RPMI8226 (cell line): ENCODE measurements around the gene MYO18A.
"Not testable (repeated sequence)": the region's sequence is repeated elsewhere in the genome, so short reads cannot be mapped to it uniquely, and the experiment has no call there.

ENCODE experiments used
- DNase-seq: peaks from one replicate; pipeline ENCODE4 v3.0.0-alpha.2; 2015

MYO18A gene

DNA sequence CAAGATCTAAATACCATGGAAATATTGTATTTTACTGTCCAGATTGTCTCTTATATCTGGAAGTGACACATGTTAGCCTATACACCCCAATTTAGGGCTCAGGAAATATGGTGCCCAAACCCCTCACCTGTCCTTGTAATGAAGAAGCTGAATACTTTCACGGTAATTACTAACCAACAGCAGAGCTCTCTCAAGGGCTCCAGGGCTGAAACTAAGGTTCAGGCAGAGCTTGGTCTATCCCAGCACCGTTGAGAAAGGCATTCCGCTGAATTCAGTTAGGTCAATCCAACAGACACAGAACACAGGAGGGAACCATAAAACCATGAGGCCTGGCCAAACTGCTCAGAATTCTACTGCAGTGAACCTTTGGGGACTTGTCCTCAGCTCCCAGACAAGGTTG lies 14.9 kb downstream of the MYO18A start:
- DNase-seq: no peak

DNA sequence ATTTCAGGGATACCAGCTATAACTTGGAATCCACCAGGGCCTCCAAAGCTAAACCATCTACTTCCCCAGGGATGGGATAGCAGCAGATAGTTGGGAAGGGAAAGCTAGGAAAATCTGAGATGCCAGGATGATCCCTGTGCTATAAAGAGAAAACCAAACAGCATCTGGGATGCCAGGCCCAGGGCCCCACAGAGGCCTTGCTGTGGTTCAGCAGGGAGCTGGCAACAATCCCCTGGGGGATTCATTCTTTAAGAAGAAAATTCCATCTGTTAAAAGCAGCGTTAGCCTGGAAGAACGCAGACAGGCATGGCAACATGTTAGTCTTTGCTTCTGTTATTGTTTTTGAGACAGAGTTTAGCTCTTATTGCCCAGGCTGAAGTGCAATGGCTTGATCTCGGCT lies 16.6 kb downstream of the MYO18A start:
- no peak for DNase-seq

DNA sequence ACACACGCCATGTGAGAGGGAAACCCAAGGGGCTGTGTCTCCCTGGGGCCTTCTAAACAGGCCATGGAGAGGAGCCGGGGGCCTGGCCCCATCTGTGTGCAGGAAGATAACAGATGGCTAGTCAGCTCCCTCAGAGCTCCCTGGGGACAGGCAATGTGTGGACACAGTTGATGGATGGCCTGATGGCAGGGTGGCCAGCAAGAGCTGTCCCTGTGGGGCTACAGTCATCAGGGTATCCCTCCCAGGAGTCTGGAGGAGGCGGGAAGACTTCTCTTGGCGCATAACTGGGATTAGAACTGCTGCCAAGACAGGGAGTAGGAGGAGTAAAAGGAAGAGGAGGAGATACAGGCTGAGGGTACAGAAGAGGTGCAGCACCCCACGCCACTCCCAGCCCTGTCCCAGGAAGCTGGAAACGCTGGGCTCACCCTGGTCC lies 17.3 kb downstream of the MYO18A start:
- no peak for DNase-seq

DNA sequence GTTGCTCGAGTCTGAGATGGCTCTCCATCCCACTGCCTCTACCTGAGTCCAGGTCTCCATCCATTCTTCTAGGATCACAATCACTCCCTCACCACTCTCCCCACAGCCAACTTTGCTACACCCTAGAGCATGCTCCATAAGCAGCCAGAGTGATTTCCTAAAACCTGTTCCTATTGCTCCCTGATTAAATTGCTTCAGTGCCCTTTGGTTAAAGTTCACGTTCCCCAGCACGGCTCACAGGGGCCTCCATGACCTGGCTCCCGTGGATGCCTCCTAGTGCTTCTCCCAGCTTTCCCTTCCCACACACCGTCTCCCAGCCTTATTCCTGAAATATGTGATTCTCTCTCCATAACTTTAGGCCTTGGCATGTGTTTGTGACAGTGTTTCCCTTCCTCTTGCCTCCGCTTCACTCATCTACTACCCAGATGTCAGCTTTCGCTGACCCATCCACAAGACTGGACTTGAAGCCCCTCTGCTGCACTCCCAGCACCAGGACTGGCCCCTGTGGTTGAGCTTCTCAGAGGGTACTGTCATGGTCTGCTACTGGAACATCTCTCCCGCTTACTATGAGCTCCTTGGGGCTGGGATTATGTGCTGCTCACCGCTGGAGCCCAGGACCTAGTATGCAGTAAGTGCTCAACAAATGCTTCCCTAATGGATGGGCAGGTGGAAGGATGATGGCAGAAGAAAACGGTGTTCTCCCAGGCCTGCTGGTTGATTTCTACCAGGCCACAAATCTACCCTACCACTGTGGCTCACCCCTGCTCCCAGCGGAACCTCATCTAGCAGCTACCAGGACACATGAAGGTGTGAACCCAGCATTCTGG lies 17.9 kb downstream of the MYO18A start:
- DNase-seq: no peak

- no peak for DNase-seq
These were observed 19.9 kb downstream of the MYO18A start for GRCh38 chr17:29160253-29160652.

- no peak for DNase-seq
These were observed 20.8 kb downstream of the MYO18A start for GRCh38 chr17:29159306-29159860.

GRCh38 chr17:29158488-29159275 lies 21.5 kb downstream of the MYO18A start:
- DNase-seq: no peak

- no peak for DNase-seq
These were observed 22.1 kb downstream of the MYO18A start for GRCh38 chr17:29158096-29158487.

- DNase-seq: no peak
These were observed 22.9 kb downstream of the MYO18A start for GRCh38 chr17:29157310-29157709.

DNA sequence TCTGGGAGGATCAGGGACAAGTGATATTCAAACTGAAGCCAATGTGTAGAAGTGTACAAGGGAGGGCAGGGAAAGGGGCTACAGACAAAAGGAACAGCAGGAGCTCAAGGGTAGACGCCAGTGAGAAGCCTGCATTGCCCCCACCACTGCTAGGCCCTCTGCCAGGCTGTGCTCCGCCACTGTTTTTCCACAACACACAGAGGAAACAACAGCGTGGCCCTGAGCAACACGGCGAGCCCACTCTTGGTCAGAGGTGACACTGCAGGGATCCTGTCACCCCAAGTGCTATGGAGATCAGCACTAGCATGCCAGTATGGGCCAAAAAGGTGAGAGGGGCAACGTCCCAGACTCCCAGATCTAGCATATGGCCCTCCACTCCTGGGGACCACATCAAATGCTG lies 23.4 kb downstream of the MYO18A start:
- no peak for DNase-seq

DNA sequence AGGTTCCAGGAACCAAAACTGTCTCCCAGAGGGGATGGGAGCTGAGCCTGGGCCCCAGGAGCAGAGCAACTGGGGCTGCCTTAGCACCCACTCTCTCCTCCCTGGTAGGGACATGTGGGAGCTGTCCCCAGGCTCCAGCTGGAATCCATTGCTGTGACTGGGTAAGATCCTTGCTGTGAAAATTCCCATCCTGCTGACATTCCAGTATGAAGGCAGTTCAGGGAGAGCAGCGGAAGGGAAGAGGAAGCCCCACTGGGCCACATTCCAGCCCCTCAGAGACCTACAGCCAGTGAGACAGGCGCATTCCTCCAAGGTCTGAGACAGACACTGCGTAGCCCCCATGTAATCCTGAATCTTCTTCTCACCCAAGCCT lies 24.2 kb downstream of the MYO18A start:
- no peak for DNase-seq

- peak; percentile 56 for DNase-seq
These were observed 24.8 kb downstream of the MYO18A start for GRCh38 chr17:29155227-29155965.

- DNase-seq: no peak
These were observed 25.5 kb downstream of the MYO18A start for GRCh38 chr17:29154516-29155226.

- DNase-seq: no peak
These were observed 28.6 kb downstream of the MYO18A start for GRCh38 chr17:29151567-29151966.

- DNase-seq: peak; percentile 52
These were observed 30.0 kb downstream of the MYO18A start for GRCh38 chr17:29150161-29150560.

DNA sequence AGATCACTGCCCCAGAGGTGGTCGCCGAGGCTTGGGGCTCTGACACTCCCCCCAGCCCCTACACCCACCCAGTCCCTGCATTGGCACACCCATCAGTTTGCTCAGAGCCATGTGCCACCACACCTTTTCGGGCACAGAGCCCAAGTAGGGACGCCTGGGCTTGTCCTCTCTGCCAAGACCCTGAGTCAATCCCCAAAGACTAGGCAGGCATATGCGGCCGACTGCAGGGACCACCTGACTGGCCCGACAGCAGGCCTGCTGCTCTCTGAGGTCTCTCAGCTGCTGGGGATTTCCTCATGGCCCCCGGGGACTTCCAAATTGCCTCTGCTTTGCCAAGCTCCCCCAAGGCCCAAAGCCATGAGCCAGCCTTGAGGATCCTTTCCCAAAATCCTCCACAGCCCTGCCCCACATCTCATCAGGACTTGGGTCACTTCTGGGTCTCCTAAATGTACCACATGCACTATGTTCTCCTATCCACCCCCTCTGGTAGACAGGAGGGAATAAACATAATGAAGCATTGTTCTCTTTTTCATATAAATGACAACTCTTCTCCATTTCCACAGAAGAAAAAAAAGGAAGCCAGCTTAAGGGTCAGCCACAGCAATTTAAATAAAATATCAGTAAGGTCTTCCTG lies 30.6 kb downstream of the MYO18A start:
- DNase-seq: no peak

- peak; percentile 94 for DNase-seq
These were observed 31.3 kb downstream of the MYO18A start for GRCh38 chr17:29148790-29149430.

- peak; percentile 27 for DNase-seq
These were observed 31.9 kb downstream of the MYO18A start for GRCh38 chr17:29148257-29148789.

DNA sequence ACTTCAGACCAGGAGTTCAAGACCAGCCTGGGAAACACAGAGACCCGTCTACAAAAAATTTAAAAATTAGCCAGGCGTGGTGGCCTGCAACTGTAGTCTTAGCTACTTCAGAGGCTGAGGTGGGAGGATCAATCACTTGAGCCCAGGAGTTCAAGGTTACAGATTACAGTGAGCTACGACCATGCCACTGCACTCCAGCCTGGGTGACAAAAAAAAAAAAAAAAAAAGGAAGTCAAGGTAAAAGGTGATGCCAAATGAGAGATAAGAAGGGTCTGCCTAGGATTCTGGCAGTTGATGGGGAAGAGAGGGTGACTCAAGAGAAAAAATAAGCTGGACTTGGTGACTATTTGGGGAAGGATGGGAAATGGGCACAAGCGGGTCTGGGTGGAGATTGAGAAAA lies 32.5 kb downstream of the MYO18A start:
- DNase-seq: no peak

GRCh38 chr17:29147228-29147627 lies 33.0 kb downstream of the MYO18A start:
- DNase-seq: not testable (repeated sequence)

- DNase-seq: no peak
These were observed 33.7 kb downstream of the MYO18A start for GRCh38 chr17:29146369-29146972.
